Nephron (organoid): ENCODE data around the gene ULK1.

Experiments used
- H3K27ac Mint-ChIP-seq, 3 experiments: 2 replicates each; pipeline ENCODE4 v1.8.0; 2020; ENCODE audit warnings: mixed read lengths in 3 of 3, mild to moderate bottlenecking in 2 of 3, moderate library complexity in 1 of 3
- H3K27me3 Mint-ChIP-seq: 2 replicates; pipeline ENCODE4 v1.8.0; 2021; ENCODE audit warnings: low read depth, mild to moderate bottlenecking, moderate library complexity, mixed read lengths
- H3K36me3 Mint-ChIP-seq: 2 replicates; pipeline ENCODE4 v1.8.0; 2020; ENCODE audit warnings: low read depth, mixed read lengths
- H3K4me1 Mint-ChIP-seq: 2 replicates; pipeline ENCODE4 v1.8.0; 2020; ENCODE audit warnings: mixed read lengths
- H3K4me3 Mint-ChIP-seq, 3 experiments: 2 replicates each; pipeline ENCODE4 v1.8.0; 2020; ENCODE audit warnings: mild to moderate bottlenecking in 3 of 3, mixed read lengths in 3 of 3, moderate library complexity in 2 of 3
- H3K9me3 Mint-ChIP-seq: 2 replicates; pipeline ENCODE4 v1.8.0; 2020; ENCODE audit warnings: mixed read lengths
- CTCF ChIP-seq, 3 experiments: fragments of 200-600 bp; sonication (generic); IDR thresholded peaks; one replicate each; pipeline ENCODE4 v1.5.0; 2021; ENCODE audit warnings: antibody characterized with exemption in 3 of 3; ENCODE audit not compliant: unreplicated experiment in 3 of 3

Gene ULK1

DNA sequence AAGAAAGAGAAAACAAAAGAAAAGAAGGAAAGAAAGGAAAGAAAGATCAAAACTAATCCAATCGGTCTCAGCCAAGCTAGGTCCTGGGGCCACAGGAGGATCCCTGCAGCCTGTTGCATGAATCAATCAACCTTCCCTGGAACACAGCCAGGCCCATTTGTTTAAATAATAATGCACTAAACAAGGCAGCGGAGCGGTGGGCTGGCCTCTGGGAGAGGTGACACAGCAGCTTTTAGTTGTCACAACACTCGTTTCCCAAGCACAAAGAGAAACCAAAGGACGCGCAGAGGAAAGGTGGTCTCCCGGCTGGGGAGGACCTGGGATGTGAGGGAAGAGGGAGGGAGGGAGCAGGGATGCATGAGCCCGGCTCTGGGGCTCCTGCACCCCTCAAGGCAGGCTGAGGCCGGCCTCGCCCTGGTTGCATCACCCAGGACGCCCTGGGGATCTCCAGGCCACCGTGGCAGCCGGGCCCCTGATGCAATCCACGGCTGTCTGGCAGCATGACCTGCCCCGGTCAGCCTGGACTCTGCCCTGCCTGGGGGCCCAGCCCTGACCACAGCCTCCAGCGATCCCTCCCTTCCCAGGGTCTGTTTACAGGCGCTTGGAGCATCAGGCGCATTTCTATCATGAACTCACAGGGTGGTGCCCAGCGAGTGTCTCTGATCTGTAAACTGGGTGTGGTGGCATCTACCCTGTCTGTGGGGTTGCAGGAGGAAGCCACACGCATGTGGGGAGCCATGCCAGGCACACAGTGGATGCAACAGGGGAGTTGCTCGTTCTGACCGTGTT, 33.8 kb upstream of the ULK1 start:
- peak overlapping the region; percentile 37 to 87 (median 74) for H3K27ac Mint-ChIP-seq
- peak overlapping the region in 2 of 3 experiments; percentile 33 to 47 for H3K4me3 Mint-ChIP-seq
- H3K4me1 Mint-ChIP-seq, result peaks cover 14% of the 10 kb centered on the region
- peaks cover 30% of the 10 kb centered on the region for H3K27me3 Mint-ChIP-seq
- no peaks in the 10 kb centered on the region for H3K36me3 Mint-ChIP-seq
- H3K9me3 Mint-ChIP-seq, result no peaks in the 10 kb centered on the region
- no peak for TF ChIP-seq CTCF (IDR thresholded peaks at IDR 0.05; ENCODE audit: unreplicated experiment in 3 of 3)

GRCh38 chr12:131861261-131862083, 33.0 kb upstream of the ULK1 start:
- TF ChIP-seq CTCF (IDR thresholded peaks at IDR 0.05; ENCODE audit: unreplicated experiment in 3 of 3), result no peak
- Mint-ChIP-seq H3K27ac (peak overlapping the region in 1 of 3 experiments; percentile 87), H3K4me1 (peaks cover 10% of the 10 kb centered on the region), H3K27me3 (peaks cover 25% of the 10 kb centered on the region), H3K36me3 (no peaks in the 10 kb centered on the region), H3K4me3 (no peak overlapping the region), H3K9me3 (no peaks in the 10 kb centered on the region)

DNA sequence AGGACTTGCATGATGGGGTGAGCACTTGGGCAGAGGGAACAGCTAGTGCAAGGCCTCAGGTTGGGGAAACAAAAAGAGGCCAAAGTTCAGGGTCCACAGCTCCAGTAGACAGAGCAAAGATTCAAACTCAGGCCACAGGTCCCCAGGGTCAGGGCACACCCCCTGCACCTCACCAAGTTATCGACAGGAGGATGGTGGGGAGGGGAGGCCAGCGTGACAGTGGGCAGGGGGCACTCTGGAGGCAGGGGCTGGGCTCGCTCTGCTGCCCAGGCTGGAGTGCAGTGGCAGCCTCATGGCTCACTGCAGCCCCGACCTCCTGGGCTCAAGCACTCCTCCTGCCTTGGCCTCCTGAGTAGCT, 32.4 kb upstream of the ULK1 start:
- peaks cover 10% of the 10 kb centered on the region for H3K4me1 Mint-ChIP-seq
- H3K36me3 Mint-ChIP-seq, result no peaks in the 10 kb centered on the region

DNA sequence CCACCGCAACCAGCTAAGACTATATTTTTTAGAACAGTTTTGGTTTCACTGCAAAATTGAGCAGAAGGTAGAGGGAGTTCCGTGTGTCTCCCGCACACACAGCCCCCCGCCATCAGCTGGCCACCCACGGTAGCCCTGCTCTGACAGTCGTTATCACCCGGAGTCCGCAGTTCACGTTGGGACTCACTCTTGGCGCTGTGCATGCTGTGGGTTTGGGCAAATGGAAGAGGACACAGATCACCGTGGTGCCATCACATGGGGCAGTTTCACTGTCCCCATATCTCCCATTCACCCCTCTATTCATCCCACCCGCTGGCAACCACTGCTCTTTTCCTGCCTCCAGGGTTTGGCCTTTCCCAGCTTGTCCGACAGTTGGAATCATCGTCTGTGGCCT, 31.8 kb upstream of the ULK1 start:
- Mint-ChIP-seq H3K4me3 (no peak overlapping the region), H3K4me1 (peaks cover 10% of the 10 kb centered on the region), H3K27me3 (peaks cover 23% of the 10 kb centered on the region), H3K9me3 (no peaks in the 10 kb centered on the region), H3K27ac (peak overlapping the region; percentile 37 to 70 (median 61)), H3K36me3 (no peaks in the 10 kb centered on the region)
- TF ChIP-seq CTCF (IDR thresholded peaks at IDR 0.05; ENCODE audit: unreplicated experiment in 3 of 3), result no peak

More for the DNA sequence above, 32.4 kb upstream of the ULK1 start:
- Mint-ChIP-seq H3K9me3 (no peaks in the 10 kb centered on the region), H3K27me3 (peaks cover 22% of the 10 kb centered on the region), H3K4me3 (no peak overlapping the region), H3K27ac (peak overlapping the region in 1 of 3 experiments; percentile 45)
- no peak for TF ChIP-seq CTCF (IDR thresholded peaks at IDR 0.05; ENCODE audit: unreplicated experiment in 3 of 3)

GRCh38 chr12:131862994-131863710, 31.3 kb upstream of the ULK1 start:
- no peaks in the 10 kb centered on the region for H3K36me3 Mint-ChIP-seq
- peaks cover 22% of the 10 kb centered on the region for H3K27me3 Mint-ChIP-seq
- H3K27ac Mint-ChIP-seq, result peak overlapping the region; percentile 37 to 70 (median 61)
- H3K4me1 Mint-ChIP-seq, result peaks cover 10% of the 10 kb centered on the region
- H3K9me3 Mint-ChIP-seq, result no peaks in the 10 kb centered on the region
- no peak overlapping the region for H3K4me3 Mint-ChIP-seq
- no peak for TF ChIP-seq CTCF (IDR thresholded peaks at IDR 0.05; ENCODE audit: unreplicated experiment in 3 of 3)
